Heart left ventricle (tissue), 13 donors: ENCODE data around the gene ALPL.

Experiments
- POLR2A ChIP-seq, 2 donors: fragments of 450-650 bp; IDR thresholded peaks; one replicate each; pipeline ENCODE4 v1.6.1; 2017; ENCODE audit warnings: antibody characterized with exemption in 2 of 2, mild to moderate bottlenecking in 2 of 2, moderate library complexity in 2 of 2
- TF ChIP-seq, protein P1 (sequence below), 12 donors: fragments of 200-600 bp; sonication (generic) in 4 of 12; IDR thresholded peaks; one replicate each; pipeline versions ENCODE4 v1.5.0 to v1.8.0; 2018 to 2022; ENCODE audit warnings: antibody characterized with exemption in 12 of 12, mild to moderate bottlenecking in 5 of 12
- donor health status: ischemic (EF 13 %, LVEDD 7.1; RV severe dilation, severe dysfunction).
- donor health status: DM: no; HTN: yes; CAD: no.
- donor health status: DM: no; HTN: no; CAD: no.
- donor health status: ischemic (EF 25% LVEDD 6.9; RV normal size, moderate dysfunction).
- donor health status: ischemic (EF 25% LVEDD 5.7; RV mildly dilated, moderate dysfunction).
- donor health status: ischemic (EF 35%, LVEDD 5.7; RV mildly dilated, moderate dysfunction).
- donor health status: nonischemic (EF 11% LVEDD 7.7; RV severe dilation, severe dysfunction).
- donor health status: DM: yes; HTN: yes; CAD: no.
- donor health status: PGD.
- donor health status: ischemic (EF 29% LVEDD 5.4; RV normal size, mild dysfunction).
- donor health status: nonischemic (EF 23%, LVEDD 6.1; RV moderate dilation, normal function).

- TF ChIP-seq, protein P1, sequence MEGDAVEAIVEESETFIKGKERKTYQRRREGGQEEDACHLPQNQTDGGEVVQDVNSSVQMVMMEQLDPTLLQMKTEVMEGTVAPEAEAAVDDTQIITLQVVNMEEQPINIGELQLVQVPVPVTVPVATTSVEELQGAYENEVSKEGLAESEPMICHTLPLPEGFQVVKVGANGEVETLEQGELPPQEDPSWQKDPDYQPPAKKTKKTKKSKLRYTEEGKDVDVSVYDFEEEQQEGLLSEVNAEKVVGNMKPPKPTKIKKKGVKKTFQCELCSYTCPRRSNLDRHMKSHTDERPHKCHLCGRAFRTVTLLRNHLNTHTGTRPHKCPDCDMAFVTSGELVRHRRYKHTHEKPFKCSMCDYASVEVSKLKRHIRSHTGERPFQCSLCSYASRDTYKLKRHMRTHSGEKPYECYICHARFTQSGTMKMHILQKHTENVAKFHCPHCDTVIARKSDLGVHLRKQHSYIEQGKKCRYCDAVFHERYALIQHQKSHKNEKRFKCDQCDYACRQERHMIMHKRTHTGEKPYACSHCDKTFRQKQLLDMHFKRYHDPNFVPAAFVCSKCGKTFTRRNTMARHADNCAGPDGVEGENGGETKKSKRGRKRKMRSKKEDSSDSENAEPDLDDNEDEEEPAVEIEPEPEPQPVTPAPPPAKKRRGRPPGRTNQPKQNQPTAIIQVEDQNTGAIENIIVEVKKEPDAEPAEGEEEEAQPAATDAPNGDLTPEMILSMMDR (IDR thresholded peaks at IDR 0.05), result no peak
- no peak for TF ChIP-seq POLR2A (IDR thresholded peaks at IDR 0.05)
Observed at GRCh38 chr1:21499283-21499950, 9.8 kb upstream of the ALPL start.
